HG02973 (cell line): ENCODE results near the gene DPRX.
"Not testable (repeated sequence)": the region's sequence is repeated elsewhere in the genome, so short reads cannot be mapped to it uniquely, and the experiment has no call there.

Experiments
- ATAC-seq: cut with Tn5 transposase; IDR thresholded peaks from one replicate; pipeline ENCODE4 v1.9.1; 2021; ENCODE audit warnings: moderate library complexity; ENCODE audit not compliant: unreplicated experiment

The DPRX gene

GRCh38 chr19:53644061-53644816 is 12.4 kb downstream of the DPRX start:
- ATAC-seq = no peak

- no peak for ATAC-seq
Measured at GRCh38 chr19:53646144-53646543, 14.3 kb downstream of the DPRX start.

GRCh38 chr19:53647350-53647749 is 15.6 kb downstream of the DPRX start:
- ATAC-seq = no peak

- no peak for ATAC-seq
Measured at GRCh38 chr19:53647792-53648191, 16.0 kb downstream of the DPRX start.

DNA sequence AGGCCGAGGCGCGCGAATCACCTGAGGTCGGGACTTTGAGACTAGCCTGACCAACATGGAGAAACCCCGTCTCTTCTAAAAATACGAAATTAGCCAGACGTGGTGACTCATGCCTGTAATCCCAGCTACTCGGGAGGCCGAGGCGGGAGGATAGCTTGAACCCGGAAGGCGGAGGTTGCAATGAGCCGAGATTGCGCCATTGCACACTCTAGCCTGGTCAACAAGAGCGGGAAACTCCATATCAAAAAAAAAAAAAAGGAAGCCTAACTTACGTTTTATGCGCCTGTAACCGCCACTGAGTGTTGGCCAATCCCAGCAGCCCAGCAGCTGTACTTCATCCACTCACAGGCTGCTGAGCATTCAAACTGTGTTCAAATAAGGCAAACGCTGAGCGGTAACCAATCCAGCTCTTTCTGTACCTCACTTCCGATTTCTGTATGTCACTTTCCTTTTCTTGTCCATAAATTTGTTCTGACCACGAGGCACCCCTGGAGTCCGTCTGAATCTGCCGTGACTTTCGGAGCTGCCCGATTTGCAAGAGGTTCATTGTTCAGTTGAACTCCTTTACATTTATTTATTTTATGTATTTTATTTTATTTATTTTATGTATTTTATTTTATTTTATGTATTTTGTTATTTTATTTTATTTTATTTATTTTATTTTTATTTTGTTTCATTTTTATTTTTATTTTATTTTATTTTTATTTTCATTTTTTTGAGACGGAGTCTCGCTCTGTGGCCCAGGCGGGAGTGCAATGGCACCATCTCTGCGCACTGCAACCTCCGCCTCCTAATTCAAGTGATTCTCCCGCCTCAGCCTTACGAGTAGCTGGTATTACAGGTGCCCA is 18.2 kb downstream of the DPRX start:
- ATAC-seq = no peak

DNA sequence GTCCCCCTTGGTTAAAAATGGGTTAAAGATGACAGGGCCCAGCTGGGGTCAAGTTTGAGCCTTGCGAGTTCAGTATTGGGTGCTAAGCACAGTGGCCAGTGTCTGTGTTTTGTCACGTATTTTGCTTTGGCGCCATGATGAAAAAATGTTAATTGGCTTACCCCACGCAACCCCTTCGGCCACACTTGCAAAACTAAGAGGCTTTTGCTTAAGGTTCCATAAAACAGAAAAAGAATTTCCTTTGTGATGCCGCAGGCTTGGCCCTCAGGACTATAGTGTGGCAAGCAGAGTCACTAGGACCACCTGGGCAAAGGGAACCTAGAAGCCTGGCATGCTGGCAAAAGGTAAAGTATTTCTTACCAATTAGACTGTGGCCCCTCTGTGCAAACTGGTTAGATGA is 20.7 kb downstream of the DPRX start:
- no peak for ATAC-seq

DNA sequence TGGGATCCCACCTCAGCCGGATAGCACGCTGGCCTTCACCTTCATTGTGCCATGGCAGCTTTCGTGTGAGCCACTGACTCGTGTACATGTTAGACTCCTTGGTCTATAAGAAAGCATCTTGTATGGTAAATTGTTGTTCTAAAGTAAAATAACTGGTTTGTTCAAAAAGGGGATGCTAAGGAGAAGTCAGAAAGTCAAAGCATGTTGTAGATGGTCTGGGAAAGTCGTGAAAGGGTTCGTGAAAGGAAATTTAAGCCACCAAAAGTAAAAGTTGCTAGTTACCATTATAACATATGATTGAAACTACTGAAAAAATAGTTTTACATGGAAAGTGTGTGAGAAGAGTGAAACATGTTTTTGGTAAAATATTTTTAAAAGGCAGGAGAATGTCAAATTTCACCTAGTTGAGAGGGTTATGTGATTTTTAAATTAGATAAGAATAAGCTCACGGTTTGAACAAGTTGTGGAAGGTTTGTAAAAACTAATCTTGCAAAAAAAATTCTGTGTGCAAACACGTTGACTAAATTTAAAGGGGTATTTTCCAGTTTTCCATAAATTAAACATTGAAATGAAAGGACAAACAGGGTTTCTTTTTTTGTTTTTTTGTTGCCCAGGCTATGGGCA is 23.4 kb downstream of the DPRX start:
- ATAC-seq = no peak

GRCh38 chr19:53657330-53657729 is 25.5 kb downstream of the DPRX start:
- no peak for ATAC-seq

- ATAC-seq = no peak
Measured at GRCh38 chr19:53657778-53658177, 26.0 kb downstream of the DPRX start.

- ATAC-seq = no peak
Measured at GRCh38 chr19:53659292-53659691, 27.5 kb downstream of the DPRX start.

DNA sequence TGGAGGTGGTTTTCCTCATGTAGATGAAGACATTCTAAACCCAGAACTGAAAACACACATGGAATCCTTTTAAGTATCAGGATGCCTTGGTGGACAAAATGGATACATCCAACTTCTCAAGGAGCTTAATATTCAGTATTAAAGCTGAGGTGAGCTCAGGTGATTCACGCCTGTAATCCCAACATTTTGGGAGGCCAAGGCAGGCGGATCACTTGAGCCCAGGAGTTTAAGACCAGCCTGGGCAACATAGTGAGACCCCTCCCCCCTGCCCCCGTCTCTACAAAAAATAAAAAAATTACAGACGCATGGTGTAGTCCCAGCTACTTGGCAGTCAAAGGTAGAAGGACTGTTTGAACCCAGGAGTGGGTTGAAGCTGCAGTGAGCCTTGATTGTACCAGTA is 28.8 kb downstream of the DPRX start:
- ATAC-seq = no peak

DNA sequence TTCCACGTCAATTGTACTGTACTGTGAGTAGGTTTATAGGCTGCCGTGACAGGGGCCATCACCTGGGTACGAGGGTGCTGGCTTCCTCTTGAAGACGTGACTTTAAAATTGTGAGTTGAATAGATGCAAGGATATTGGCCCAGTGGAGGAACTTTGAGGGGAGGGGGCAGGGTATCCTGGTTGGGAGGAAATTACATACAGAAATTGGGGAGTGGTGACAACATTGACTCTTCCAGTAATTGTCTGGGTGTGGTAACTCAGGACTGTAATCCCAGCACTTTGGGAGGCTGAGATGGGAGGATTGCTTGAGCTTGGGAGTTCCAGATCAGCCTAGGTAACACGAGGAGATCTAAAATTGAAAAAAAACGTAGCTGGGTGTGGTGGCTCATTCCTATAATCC is 30.4 kb downstream of the DPRX start:
- no peak for ATAC-seq

GRCh38 chr19:53664152-53664551 is 32.4 kb downstream of the DPRX start:
- no peak for ATAC-seq

DNA sequence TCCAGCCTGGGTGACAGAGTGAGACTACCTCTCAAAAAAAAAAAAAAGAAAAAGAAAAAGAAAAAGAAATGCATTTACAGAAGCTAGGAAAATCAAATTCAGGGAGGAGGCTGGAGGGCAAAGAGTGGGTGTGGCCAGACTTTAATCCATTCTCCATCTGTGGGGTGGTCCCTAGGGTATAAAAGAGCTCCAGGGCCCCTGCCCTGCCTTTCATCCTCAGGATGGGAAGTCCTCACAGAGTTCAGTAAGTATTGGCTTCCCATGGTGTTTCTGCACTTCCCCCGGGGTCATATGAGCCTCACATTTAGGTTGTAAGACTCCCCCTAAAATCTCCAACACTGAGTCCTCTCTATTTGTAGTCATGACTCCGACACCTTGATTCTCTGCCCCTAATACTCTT is 33.0 kb downstream of the DPRX start:
- ATAC-seq = no peak

- ATAC-seq = not testable (repeated sequence)
Measured at GRCh38 chr19:53666331-53666730, 34.5 kb downstream of the DPRX start.

DNA sequence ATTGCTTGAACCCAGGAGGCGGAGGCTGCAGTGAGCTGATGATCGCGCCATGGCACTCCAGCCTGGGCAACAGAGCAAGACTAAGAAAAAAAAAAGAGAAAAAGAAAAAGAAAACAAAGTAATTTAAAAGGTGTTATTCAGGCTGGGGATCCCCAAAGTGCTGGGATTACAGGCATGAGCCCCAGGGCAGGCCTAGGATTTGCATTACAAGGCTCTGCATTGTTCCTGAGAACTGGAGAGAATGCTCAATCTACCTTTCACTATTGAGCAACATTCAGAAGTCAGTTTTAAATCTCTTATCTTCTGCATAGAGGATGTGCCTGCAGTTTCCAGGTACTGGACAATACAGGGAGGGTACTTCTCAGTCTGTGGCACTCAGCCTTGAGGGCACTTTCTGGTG is 37.0 kb downstream of the DPRX start:
- ATAC-seq = not testable (repeated sequence)

- ATAC-seq = no peak
Measured at GRCh38 chr19:53670345-53670744, 38.5 kb downstream of the DPRX start.

GRCh38 chr19:53671663-53672062 is 39.9 kb downstream of the DPRX start:
- ATAC-seq = no peak
